IPS-18a (cell line): Measurements from ENCODE around the gene CHMP2B.

Experiments used
- H3K27ac ChIP-seq: one replicate; pipeline ENCODE4 v1.5.1; 2013; ENCODE audit warnings: low read length
- H3K27me3 ChIP-seq: one replicate; pipeline ENCODE4 v1.6.1; 2013; ENCODE audit warnings: mild to moderate bottlenecking, low read length; ENCODE audit not compliant: control insufficient read depth, insufficient read depth
- H3K36me3 ChIP-seq: one replicate; pipeline ENCODE4 v1.6.1; 2013; ENCODE audit warnings: low read depth, low read length; ENCODE audit not compliant: control insufficient read depth
- H3K4me1 ChIP-seq: one replicate; pipeline ENCODE4 v1.6.1; 2013; ENCODE audit warnings: low read depth, low read length; ENCODE audit not compliant: control insufficient read depth
- H3K4me3 ChIP-seq: one replicate; pipeline ENCODE4 v1.5.1; 2013; ENCODE audit warnings: low read length
- H3K9ac ChIP-seq: one replicate; pipeline ENCODE4 v1.6.1; 2013; ENCODE audit warnings: mild to moderate bottlenecking, low read length, moderate library complexity
- H3K9me3 ChIP-seq: one replicate; pipeline ENCODE4 v1.6.1; 2013; ENCODE audit warnings: low read depth, low read length; ENCODE audit not compliant: control insufficient read depth

Gene CHMP2B

DNA sequence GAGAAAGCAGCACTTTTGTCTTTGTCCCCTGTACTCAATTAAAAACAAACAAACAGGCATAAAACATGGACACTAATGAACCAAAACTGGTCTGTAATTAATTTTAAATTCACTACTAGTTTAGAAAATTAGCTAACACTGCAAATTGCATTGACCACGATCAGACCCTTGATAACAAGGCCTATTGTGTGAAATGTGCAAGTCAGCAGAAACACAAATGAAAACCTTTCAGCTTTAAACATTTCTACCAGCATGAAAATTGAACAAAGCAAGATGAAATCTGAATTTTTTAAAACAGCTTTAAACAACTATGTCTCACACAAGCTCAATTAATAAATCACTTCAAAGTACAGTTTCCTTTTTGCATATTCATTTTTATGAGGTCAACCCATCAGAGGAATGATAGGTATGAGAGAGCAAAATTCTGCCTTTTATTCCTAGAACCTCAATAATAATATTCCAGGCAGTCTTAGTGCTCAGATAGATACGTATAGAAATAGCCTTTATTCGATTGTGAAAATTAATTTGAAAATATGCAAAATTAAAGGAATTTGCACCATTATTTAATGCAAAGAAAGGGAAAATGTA is 27.0 kb upstream of the CHMP2B start:
- no peak overlapping the region for H3K4me3 ChIP-seq

DNA sequence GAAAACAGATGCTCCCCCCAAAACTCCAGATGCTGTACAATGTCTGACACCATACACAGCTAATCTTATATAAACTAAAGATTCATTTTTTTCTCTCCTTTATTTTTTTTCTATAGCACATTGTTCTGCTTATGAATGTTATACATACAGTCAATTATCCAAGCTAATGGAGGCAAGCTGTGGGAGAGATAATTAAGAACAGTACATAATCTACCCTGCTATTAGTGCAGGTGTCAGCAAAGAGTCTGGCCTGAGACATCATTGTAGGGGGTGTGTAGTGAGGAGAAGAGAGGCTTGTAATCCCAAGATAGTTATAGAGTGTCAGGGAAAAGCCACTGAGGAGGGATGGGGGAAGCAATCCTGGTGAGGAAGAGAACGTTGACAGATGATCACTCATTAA is 25.4 kb upstream of the CHMP2B start:
- Histone ChIP-seq H3K4me1 (peaks cover 11% of the 10 kb centered on the region), H3K27me3 (no peaks in the 10 kb centered on the region), H3K9ac (no peak overlapping the region), H3K36me3 (no peaks in the 10 kb centered on the region), H3K9me3 (no peaks in the 10 kb centered on the region), H3K27ac (no peak overlapping the region), H3K4me3 (no peak overlapping the region)

More for the DNA sequence above, 27.0 kb upstream of the CHMP2B start:
- Histone ChIP-seq H3K27ac (no peak overlapping the region), H3K36me3 (no peaks in the 10 kb centered on the region), H3K9me3 (peaks cover 4% of the 10 kb centered on the region), H3K27me3 (no peaks in the 10 kb centered on the region), H3K4me1 (peaks cover 5% of the 10 kb centered on the region), H3K9ac (no peak overlapping the region)

DNA sequence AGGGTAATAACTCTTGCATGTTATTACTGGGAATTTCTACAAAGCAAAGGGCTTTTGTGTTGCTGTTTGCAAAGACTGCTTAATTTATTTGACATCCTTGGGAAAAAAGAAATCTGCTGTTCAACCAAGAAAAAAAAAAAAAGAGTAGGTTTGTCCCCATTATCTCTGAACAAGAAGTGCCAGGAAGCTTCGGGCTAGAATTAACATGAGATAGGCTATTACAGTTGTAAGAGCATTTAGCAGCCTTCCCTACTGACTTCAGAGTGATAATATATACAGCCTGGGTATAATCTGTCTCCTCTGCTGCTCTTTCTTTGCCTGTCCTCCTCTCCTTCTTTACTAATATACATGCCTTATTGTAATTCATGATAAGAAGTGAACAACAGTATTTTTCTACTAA is 23.3 kb upstream of the CHMP2B start:
- H3K27me3 ChIP-seq: no peaks in the 10 kb centered on the region
- H3K4me1 ChIP-seq: peaks cover 11% of the 10 kb centered on the region
- no peak overlapping the region for H3K9ac ChIP-seq
- no peaks in the 10 kb centered on the region for H3K9me3 ChIP-seq
- H3K27ac ChIP-seq: no peak overlapping the region
- no peak overlapping the region for H3K4me3 ChIP-seq
- no peaks in the 10 kb centered on the region for H3K36me3 ChIP-seq

DNA sequence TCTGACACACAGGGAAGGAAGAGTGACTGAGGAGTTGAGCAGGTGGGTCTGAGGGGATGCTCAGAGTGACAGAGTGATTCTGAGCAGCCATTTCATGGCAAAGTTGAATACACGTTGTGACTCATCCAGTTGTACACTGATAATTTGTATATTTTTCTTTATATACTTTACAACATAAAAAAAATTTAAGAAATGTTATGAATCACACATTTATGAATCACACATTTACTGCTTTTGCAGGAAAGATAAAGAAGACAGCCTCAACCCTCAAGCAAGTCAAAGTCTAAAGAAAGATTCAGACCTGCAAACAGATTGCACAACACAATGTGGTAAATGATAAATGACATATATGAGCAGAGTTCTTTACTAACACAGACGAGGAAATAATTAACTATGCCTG is 21.0 kb upstream of the CHMP2B start:
- Histone ChIP-seq H3K36me3 (no peaks in the 10 kb centered on the region), H3K9me3 (no peaks in the 10 kb centered on the region), H3K4me1 (peaks cover 11% of the 10 kb centered on the region), H3K4me3 (no peak overlapping the region), H3K9ac (no peak overlapping the region), H3K27ac (no peak overlapping the region), H3K27me3 (no peaks in the 10 kb centered on the region)

DNA sequence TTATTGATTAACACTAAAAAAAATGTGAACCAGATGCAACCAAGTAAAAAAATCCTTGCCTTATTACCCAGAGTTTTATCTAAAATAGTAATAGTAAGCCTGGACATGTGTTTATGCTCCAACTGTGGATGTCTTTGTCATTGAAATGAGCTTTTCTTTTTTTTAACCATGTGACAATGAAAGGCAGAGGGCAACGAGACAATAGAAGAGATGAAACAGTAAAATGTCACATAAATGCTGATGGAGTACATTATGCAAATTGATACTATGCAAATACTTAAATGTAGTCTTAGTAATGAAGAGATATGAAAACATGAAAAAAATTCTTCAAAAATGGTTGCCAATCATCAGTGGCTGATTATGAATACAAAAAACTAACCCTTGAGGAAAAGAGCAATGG is 20.5 kb upstream of the CHMP2B start:
- Histone ChIP-seq H3K36me3 (no peaks in the 10 kb centered on the region), H3K4me3 (no peak overlapping the region), H3K9ac (no peak overlapping the region), H3K27me3 (no peaks in the 10 kb centered on the region), H3K4me1 (peaks cover 11% of the 10 kb centered on the region), H3K27ac (no peak overlapping the region), H3K9me3 (no peaks in the 10 kb centered on the region)

DNA sequence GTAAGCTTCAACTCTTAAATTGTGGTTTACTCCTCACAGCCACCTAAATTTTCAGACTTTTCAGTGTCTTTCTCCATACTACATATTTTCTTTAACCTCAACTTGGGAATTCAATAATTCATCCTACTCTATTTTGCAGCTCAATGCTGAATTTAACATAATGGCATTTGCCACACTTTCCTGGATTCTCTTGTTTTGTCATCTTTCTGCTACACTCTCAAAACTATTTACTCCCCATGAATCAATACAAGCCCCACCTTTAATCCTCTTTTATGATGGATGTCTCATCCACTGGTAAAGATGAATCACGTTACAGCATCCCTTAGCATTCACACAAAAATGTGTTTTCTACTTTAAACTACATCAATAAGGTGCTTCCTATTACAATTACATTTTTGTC is 19.6 kb upstream of the CHMP2B start:
- Histone ChIP-seq H3K9ac (no peak overlapping the region), H3K27ac (no peak overlapping the region), H3K36me3 (no peaks in the 10 kb centered on the region), H3K4me3 (no peak overlapping the region), H3K4me1 (peaks cover 11% of the 10 kb centered on the region), H3K27me3 (no peaks in the 10 kb centered on the region), H3K9me3 (no peaks in the 10 kb centered on the region)

DNA sequence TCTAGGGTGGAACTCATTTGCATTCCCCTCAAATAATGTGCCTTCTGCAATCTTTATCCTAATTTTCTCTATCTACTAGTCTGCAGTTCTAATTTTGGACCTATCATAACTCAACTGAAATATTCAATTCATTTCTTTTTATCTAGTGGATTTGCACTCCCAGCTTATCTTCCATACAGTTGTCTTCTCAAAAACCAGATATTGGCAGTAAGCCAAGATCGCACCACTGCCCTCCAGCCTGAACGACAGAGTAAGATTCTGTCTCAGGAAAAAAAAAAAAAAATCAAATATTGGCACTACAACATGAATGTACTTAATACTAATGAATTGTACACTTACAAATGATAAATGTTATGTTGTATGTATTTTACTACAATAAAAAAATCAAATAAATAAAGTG is 18.0 kb upstream of the CHMP2B start:
- H3K27ac ChIP-seq: no peak overlapping the region
- no peaks in the 10 kb centered on the region for H3K9me3 ChIP-seq
- H3K4me3 ChIP-seq: no peak overlapping the region
- peaks cover 6% of the 10 kb centered on the region for H3K4me1 ChIP-seq
- no peaks in the 10 kb centered on the region for H3K27me3 ChIP-seq
- no peaks in the 10 kb centered on the region for H3K36me3 ChIP-seq
- H3K9ac ChIP-seq: no peak overlapping the region

DNA sequence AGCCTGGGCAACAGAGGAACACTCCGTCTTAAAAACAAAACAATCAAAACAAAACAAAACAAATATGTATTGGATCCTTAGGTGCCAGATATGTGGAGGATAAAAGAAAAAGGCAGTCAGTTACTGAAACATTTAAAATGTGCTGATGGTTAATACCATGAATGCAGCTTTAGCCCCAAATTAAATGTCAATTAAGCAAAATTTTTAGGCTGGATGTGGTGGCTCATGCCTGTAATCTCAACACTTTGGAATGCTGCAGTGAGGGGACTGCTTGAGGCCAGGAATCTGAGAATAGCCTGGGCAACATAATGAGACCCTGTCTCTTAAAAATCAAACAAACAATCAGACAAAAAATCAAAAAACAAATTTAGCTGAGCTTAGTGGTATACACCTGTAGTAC is 8.5 kb upstream of the CHMP2B start:
- Histone ChIP-seq H3K27me3 (no peaks in the 10 kb centered on the region), H3K4me1 (no peaks in the 10 kb centered on the region), H3K36me3 (no peaks in the 10 kb centered on the region), H3K4me3 (no peak overlapping the region), H3K27ac (no peak overlapping the region), H3K9me3 (no peaks in the 10 kb centered on the region), H3K9ac (no peak overlapping the region)

DNA sequence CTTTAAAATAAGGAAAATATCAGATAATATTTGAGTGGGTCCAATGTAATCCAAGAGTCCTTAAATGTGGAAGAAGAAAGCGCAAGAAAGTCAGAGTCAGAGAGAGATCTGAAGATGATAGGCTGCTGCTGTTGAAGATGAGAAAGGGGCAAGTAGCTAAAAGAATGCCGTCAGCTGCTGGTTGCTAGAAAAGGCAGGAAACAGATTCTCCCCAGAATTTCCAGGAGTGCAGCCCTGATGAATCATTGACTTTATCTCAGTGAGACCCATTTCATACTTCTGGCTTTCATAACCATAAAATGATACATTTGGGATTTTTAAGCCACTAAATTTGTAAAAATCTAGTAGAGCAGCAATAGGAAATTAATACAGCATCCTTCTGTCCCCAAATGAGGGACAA is 7.5 kb upstream of the CHMP2B start:
- Histone ChIP-seq H3K27me3 (no peaks in the 10 kb centered on the region), H3K9me3 (no peaks in the 10 kb centered on the region), H3K4me1 (no peaks in the 10 kb centered on the region)

DNA sequence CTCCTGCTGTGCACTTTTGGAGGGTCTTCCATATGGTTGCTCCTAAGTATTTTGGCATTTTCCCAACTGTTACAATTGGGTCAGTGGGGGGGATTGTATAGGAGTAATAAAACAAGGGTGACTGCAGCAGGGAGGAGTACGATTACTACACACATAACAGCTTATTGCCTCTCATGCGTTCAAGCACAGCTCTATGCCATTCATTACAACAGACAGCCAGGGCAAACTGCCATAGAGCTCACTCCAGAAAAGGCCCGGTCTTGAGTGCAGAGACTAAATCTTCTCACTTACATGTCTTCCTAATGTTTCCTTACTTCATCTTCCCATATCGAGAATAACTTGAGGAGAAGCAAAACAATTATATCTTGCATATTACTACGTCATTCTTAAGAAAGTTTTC is 1.4 kb upstream of the CHMP2B start:
- H3K9ac ChIP-seq: no peak overlapping the region
- no peak overlapping the region for H3K27ac ChIP-seq
- no peaks in the 10 kb centered on the region for H3K36me3 ChIP-seq
- H3K9me3 ChIP-seq: no peaks in the 10 kb centered on the region
- peaks cover 11% of the 10 kb centered on the region for H3K4me1 ChIP-seq
- H3K4me3 ChIP-seq: no peak overlapping the region
- no peaks in the 10 kb centered on the region for H3K27me3 ChIP-seq

More for the DNA sequence above, 7.5 kb upstream of the CHMP2B start:
- no peak overlapping the region for H3K27ac ChIP-seq
- no peaks in the 10 kb centered on the region for H3K36me3 ChIP-seq
- H3K9ac ChIP-seq: no peak overlapping the region
- H3K4me3 ChIP-seq: no peak overlapping the region

DNA sequence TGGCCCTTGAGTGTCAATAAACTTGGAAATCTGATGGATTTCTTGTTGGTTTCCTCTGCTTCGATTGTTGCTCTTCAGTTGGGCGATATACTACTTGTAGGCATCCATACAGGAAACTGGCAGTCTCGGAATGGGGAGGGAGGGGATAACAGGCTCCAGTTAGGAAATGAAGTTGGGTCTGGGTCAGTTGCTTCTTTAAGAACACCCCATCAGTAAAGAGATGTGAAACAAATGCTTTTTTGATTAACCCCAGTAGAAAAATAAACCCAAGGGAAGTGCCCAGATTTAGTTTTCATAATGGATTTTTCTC is 681 bp downstream of the CHMP2B start:
- H3K9ac ChIP-seq: peak overlapping the region; percentile 85
- H3K36me3 ChIP-seq: no peaks in the 10 kb centered on the region
- no peaks in the 10 kb centered on the region for H3K27me3 ChIP-seq
- H3K4me1 ChIP-seq: peaks cover 12% of the 10 kb centered on the region
- peak overlapping the region; percentile 87 for H3K4me3 ChIP-seq
- no peaks in the 10 kb centered on the region for H3K9me3 ChIP-seq
- H3K27ac ChIP-seq: peak overlapping the region; percentile 19

DNA sequence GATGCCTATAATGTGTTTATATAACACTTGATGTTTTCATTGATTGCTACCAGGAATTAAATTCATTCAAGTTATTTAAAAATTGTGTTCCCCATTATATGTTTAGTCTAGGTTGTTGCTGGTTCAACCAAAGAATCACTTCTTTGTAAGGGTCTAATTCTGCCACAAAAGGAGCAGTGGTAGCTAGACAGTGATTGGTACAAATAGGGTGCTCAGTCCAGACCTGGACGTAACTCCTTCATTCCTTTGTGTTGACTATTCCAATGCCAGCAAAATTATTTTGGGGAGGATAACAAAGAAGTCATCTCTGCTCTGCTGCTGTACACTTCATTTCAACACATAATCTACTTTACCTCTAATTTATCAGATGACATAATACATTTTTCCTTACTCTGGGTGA is 1.2 kb downstream of the CHMP2B start:
- peak overlapping the region; percentile 85 for H3K9ac ChIP-seq
- H3K27me3 ChIP-seq: no peaks in the 10 kb centered on the region
- H3K9me3 ChIP-seq: no peaks in the 10 kb centered on the region
- H3K4me3 ChIP-seq: peak overlapping the region; percentile 87
- H3K4me1 ChIP-seq: peaks cover 17% of the 10 kb centered on the region
- no peaks in the 10 kb centered on the region for H3K36me3 ChIP-seq
- no peak overlapping the region for H3K27ac ChIP-seq
